K562 treated with DMSO at 1 percent for 12 hours (cell line): ENCODE data around the gene XIRP2. TPM values are rescaled to one million over a fixed set of nuclear protein-coding genes. Genes with fewer than 3 reads are reported as not detected.

ENCODE experiments used
- total RNA-seq: library from RNA; unstranded; fragments of 300-600 nt; gene quantifications from 2 replicates; pipeline ENCODE4 v1.2.3, GENCODE V29; 2022; ENCODE audit not compliant: insufficient read depth

Gene XIRP2
- not detected in 2 replicates for total RNA-seq

GRCh38 chr2:166888180-166888579 is at the start of gene XIRP2:
Gene XIRP2 (plus strand): TSS chr2:166888480. CDS start chr2:166903483, 15,003 bp downstream.

GRCh38 chr2:167292430-167293171 is 404.3 kb downstream of the XIRP2 start, which contains the start of gene B3GALT1:
Gene B3GALT1 (plus strand): TSS chr2:167293001.

